Measurements from ENCODE around the gene PGA3.

GRCh38 chr11:61194981-61195695, 8.2 kb upstream of the PGA3 start:
- TF ChIP-seq CTCF (IDR thresholded peaks at IDR 0.05) (no peak), EP300 (IDR thresholded peaks at IDR 0.05) (no peak)
